ENCODE measurements around the gene PARP15. TPM values are rescaled to one million over a fixed set of nuclear protein-coding genes. Genes with fewer than 3 reads are reported as not detected.
A peak's percentile ranks its signal among the peaks of the same experiment; 100 is the strongest.

Gene PARP15
- total and polyA plus RNA-seq, 5 donors from 2014 or later = 5.2 to 87.0 (median 8.2) TPM

- H3K27ac Mint-ChIP-seq = peak overlapping the region in 2 of 3 donors; percentile 1 to 66
- Histone ChIP-seq H3K4me1 (ENCODE audit: control insufficient read depth, insufficient read depth, low read length, poor library complexity, severe bottlenecking) (peaks cover 7% of the 10 kb centered on the region), H3K4me3 (ENCODE audit: low read depth, low read length) (no peak overlapping the region), H3K27ac (ENCODE audit: insufficient read depth, low read length, poor library complexity, severe bottlenecking) (no peak overlapping the region), H3K27me3 (ENCODE audit: control insufficient read depth, insufficient read depth, low read length) (no peaks in the 10 kb centered on the region), H3K36me3 (ENCODE audit: control insufficient read depth, insufficient read depth, low read length) (peaks cover 26% of the 10 kb centered on the region), H3K9me3 (ENCODE audit: control insufficient read depth in 2 of 2, low read length in 2 of 2) (no peaks in the 10 kb centered on the region)
- no peak overlapping the region for H3K4me3 Mint-ChIP-seq
- DNase-seq = no peak
- H3K9me3 Mint-ChIP-seq = no peaks in the 10 kb centered on the region
- H3K36me3 Mint-ChIP-seq = peaks cover 59% of the 10 kb centered on the region
- no peak for ATAC-seq (ENCODE audit: low read depth in 2 of 2)
- H3K4me1 Mint-ChIP-seq = peaks cover 13 to 34% (median 23%) of the 10 kb centered on the region in 4 donors
- H3K27me3 Mint-ChIP-seq = no peaks in the 10 kb centered on the region
Measured at GRCh38 chr3:122606330-122606729, 28.9 kb downstream of the PARP15 start.

- no peak overlapping the region for H3K4me3 ChIP-seq (ENCODE audit: low read depth, low read length)
- ATAC-seq (ENCODE audit: low read depth in 2 of 2) = no peak
- peaks cover 60% of the 10 kb centered on the region for H3K36me3 Mint-ChIP-seq
- H3K27me3 ChIP-seq (ENCODE audit: control insufficient read depth, insufficient read depth, low read length) = no peaks in the 10 kb centered on the region
- no peak overlapping the region for H3K4me3 Mint-ChIP-seq
- H3K9me3 ChIP-seq (ENCODE audit: control insufficient read depth in 2 of 2, low read length in 2 of 2) = no peaks in the 10 kb centered on the region
- H3K36me3 ChIP-seq (ENCODE audit: control insufficient read depth, insufficient read depth, low read length) = peaks cover 36% of the 10 kb centered on the region
- H3K27ac ChIP-seq (ENCODE audit: insufficient read depth, low read length, poor library complexity, severe bottlenecking) = no peak overlapping the region
- DNase-seq = no peak
- peak overlapping the region in 2 of 3 donors; percentile 75 to 83 for H3K27ac Mint-ChIP-seq
- peaks cover 6 to 27% (median 17%) of the 10 kb centered on the region in 4 donors for H3K4me1 Mint-ChIP-seq
- H3K9me3 Mint-ChIP-seq = no peaks in the 10 kb centered on the region
- peaks cover 7% of the 10 kb centered on the region for H3K4me1 ChIP-seq (ENCODE audit: control insufficient read depth, insufficient read depth, low read length, poor library complexity, severe bottlenecking)
- H3K27me3 Mint-ChIP-seq = no peaks in the 10 kb centered on the region
Measured at GRCh38 chr3:122608916-122609315, 31.5 kb downstream of the PARP15 start.

GRCh38 chr3:122609798-122610559, 32.5 kb downstream of the PARP15 start:
- H3K4me1 Mint-ChIP-seq = peaks cover 6 to 26% (median 17%) of the 10 kb centered on the region in 4 donors
- Histone ChIP-seq H3K9me3 (ENCODE audit: control insufficient read depth in 2 of 2, low read length in 2 of 2) (no peaks in the 10 kb centered on the region), H3K4me3 (ENCODE audit: low read depth, low read length) (no peak overlapping the region), H3K36me3 (ENCODE audit: control insufficient read depth, insufficient read depth, low read length) (peaks cover 41% of the 10 kb centered on the region), H3K27me3 (ENCODE audit: control insufficient read depth, insufficient read depth, low read length) (no peaks in the 10 kb centered on the region), H3K4me1 (ENCODE audit: control insufficient read depth, insufficient read depth, low read length, poor library complexity, severe bottlenecking) (peaks cover 7% of the 10 kb centered on the region), H3K27ac (ENCODE audit: insufficient read depth, low read length, poor library complexity, severe bottlenecking) (peak overlapping the region; percentile 43)
- peak overlapping the region; percentile 77 to 96 (median 83) for H3K27ac Mint-ChIP-seq
- peaks cover 57% of the 10 kb centered on the region for H3K36me3 Mint-ChIP-seq
- H3K4me3 Mint-ChIP-seq = peak overlapping the region in 2 of 4 donors; percentile 2 to 7
- H3K27me3 Mint-ChIP-seq = no peaks in the 10 kb centered on the region
- DNase-seq (peak in 2 of 3 donors; percentile 30 to 88), ATAC-seq (ENCODE audit: low read depth in 2 of 2) (peak; percentile 87 to 92)
- no peaks in the 10 kb centered on the region for H3K9me3 Mint-ChIP-seq

- ATAC-seq (ENCODE audit: low read depth in 2 of 2) = no peak
- H3K4me1 Mint-ChIP-seq = peaks cover 6 to 21% (median 16%) of the 10 kb centered on the region in 4 donors
- DNase-seq = no peak
- Histone ChIP-seq H3K27me3 (ENCODE audit: control insufficient read depth, insufficient read depth, low read length) (no peaks in the 10 kb centered on the region), H3K4me1 (ENCODE audit: control insufficient read depth, insufficient read depth, low read length, poor library complexity, severe bottlenecking) (peaks cover 7% of the 10 kb centered on the region), H3K9me3 (ENCODE audit: control insufficient read depth in 2 of 2, low read length in 2 of 2) (no peaks in the 10 kb centered on the region), H3K27ac (ENCODE audit: insufficient read depth, low read length, poor library complexity, severe bottlenecking) (no peak overlapping the region), H3K4me3 (ENCODE audit: low read depth, low read length) (no peak overlapping the region), H3K36me3 (ENCODE audit: control insufficient read depth, insufficient read depth, low read length) (peaks cover 48% of the 10 kb centered on the region)
- no peaks in the 10 kb centered on the region for H3K27me3 Mint-ChIP-seq
- no peaks in the 10 kb centered on the region for H3K9me3 Mint-ChIP-seq
- H3K36me3 Mint-ChIP-seq = peaks cover 54% of the 10 kb centered on the region
- H3K27ac Mint-ChIP-seq = no peak overlapping the region
- peak overlapping the region in 1 of 4 donors; percentile 32 for H3K4me3 Mint-ChIP-seq
Measured at GRCh38 chr3:122612696-122613095, 35.2 kb downstream of the PARP15 start.

GRCh38 chr3:122615303-122615702, 37.9 kb downstream of the PARP15 start:
- H3K4me3 ChIP-seq (ENCODE audit: low read depth, low read length) = no peak overlapping the region
- peaks cover 0 to 7% (median 2%) of the 10 kb centered on the region in 4 donors for H3K4me1 Mint-ChIP-seq
- no peaks in the 10 kb centered on the region for H3K27me3 ChIP-seq (ENCODE audit: control insufficient read depth, insufficient read depth, low read length)
- peak overlapping the region in 2 of 3 donors; percentile 12 to 29 for H3K27ac Mint-ChIP-seq
- H3K27me3 Mint-ChIP-seq = no peaks in the 10 kb centered on the region
- peaks cover 66% of the 10 kb centered on the region for H3K36me3 ChIP-seq (ENCODE audit: control insufficient read depth, insufficient read depth, low read length)
- no peaks in the 10 kb centered on the region for H3K9me3 ChIP-seq (ENCODE audit: control insufficient read depth in 2 of 2, low read length in 2 of 2)
- H3K4me1 ChIP-seq (ENCODE audit: control insufficient read depth, insufficient read depth, low read length, poor library complexity, severe bottlenecking) = no peaks in the 10 kb centered on the region
- ATAC-seq (ENCODE audit: low read depth in 2 of 2) (no peak), DNase-seq (no peak)
- no peak overlapping the region for H3K27ac ChIP-seq (ENCODE audit: insufficient read depth, low read length, poor library complexity, severe bottlenecking)
- H3K4me3 Mint-ChIP-seq = no peak overlapping the region
- no peaks in the 10 kb centered on the region for H3K9me3 Mint-ChIP-seq
- peaks cover 54% of the 10 kb centered on the region for H3K36me3 Mint-ChIP-seq

- Histone ChIP-seq H3K4me1 (ENCODE audit: control insufficient read depth, insufficient read depth, low read length, poor library complexity, severe bottlenecking) (no peaks in the 10 kb centered on the region), H3K4me3 (ENCODE audit: low read depth, low read length) (no peak overlapping the region), H3K27ac (ENCODE audit: insufficient read depth, low read length, poor library complexity, severe bottlenecking) (no peak overlapping the region), H3K9me3 (ENCODE audit: control insufficient read depth in 2 of 2, low read length in 2 of 2) (no peaks in the 10 kb centered on the region), H3K27me3 (ENCODE audit: control insufficient read depth, insufficient read depth, low read length) (no peaks in the 10 kb centered on the region), H3K36me3 (ENCODE audit: control insufficient read depth, insufficient read depth, low read length) (peaks cover 71% of the 10 kb centered on the region)
- ATAC-seq (ENCODE audit: low read depth in 2 of 2) (no peak), DNase-seq (no peak)
- H3K4me3 Mint-ChIP-seq = no peak overlapping the region
- no peaks in the 10 kb centered on the region for H3K27me3 Mint-ChIP-seq
- H3K9me3 Mint-ChIP-seq = no peaks in the 10 kb centered on the region
- peaks cover 52% of the 10 kb centered on the region for H3K36me3 Mint-ChIP-seq
- H3K4me1 Mint-ChIP-seq = peaks cover 0 to 5% (median 3%) of the 10 kb centered on the region in 4 donors
- H3K27ac Mint-ChIP-seq = peak overlapping the region in 1 of 3 donors; percentile 36
Measured at GRCh38 chr3:122618614-122619013, 41.2 kb downstream of the PARP15 start.

GRCh38 chr3:122619040-122619439, 41.6 kb downstream of the PARP15 start:
- Histone ChIP-seq H3K27ac (ENCODE audit: insufficient read depth, low read length, poor library complexity, severe bottlenecking) (no peak overlapping the region), H3K27me3 (ENCODE audit: control insufficient read depth, insufficient read depth, low read length) (no peaks in the 10 kb centered on the region), H3K9me3 (ENCODE audit: control insufficient read depth in 2 of 2, low read length in 2 of 2) (no peaks in the 10 kb centered on the region), H3K36me3 (ENCODE audit: control insufficient read depth, insufficient read depth, low read length) (peaks cover 71% of the 10 kb centered on the region), H3K4me3 (ENCODE audit: low read depth, low read length) (no peak overlapping the region), H3K4me1 (ENCODE audit: control insufficient read depth, insufficient read depth, low read length, poor library complexity, severe bottlenecking) (no peaks in the 10 kb centered on the region)
- no peak for DNase-seq
- Mint-ChIP-seq H3K27me3 (no peaks in the 10 kb centered on the region), H3K9me3 (no peaks in the 10 kb centered on the region), H3K4me3 (no peak overlapping the region), H3K4me1 (peaks cover 0 to 5% (median 3%) of the 10 kb centered on the region in 4 donors), H3K36me3 (peaks cover 55% of the 10 kb centered on the region), H3K27ac (no peak overlapping the region)
- no peak for ATAC-seq (ENCODE audit: low read depth in 2 of 2)

- peaks cover 70% of the 10 kb centered on the region for H3K36me3 ChIP-seq (ENCODE audit: control insufficient read depth, insufficient read depth, low read length)
- Mint-ChIP-seq H3K4me1 (peaks cover 0 to 5% (median 3%) of the 10 kb centered on the region in 4 donors), H3K36me3 (peaks cover 54% of the 10 kb centered on the region), H3K9me3 (no peaks in the 10 kb centered on the region), H3K27me3 (no peaks in the 10 kb centered on the region), H3K4me3 (no peak overlapping the region), H3K27ac (peak overlapping the region in 2 of 3 donors; percentile 73 to 86)
- H3K4me1 ChIP-seq (ENCODE audit: control insufficient read depth, insufficient read depth, low read length, poor library complexity, severe bottlenecking) = no peaks in the 10 kb centered on the region
- H3K27ac ChIP-seq (ENCODE audit: insufficient read depth, low read length, poor library complexity, severe bottlenecking) = no peak overlapping the region
- ATAC-seq (ENCODE audit: low read depth in 2 of 2) (no peak), DNase-seq (no peak)
- H3K27me3 ChIP-seq (ENCODE audit: control insufficient read depth, insufficient read depth, low read length) = no peaks in the 10 kb centered on the region
- no peak overlapping the region for H3K4me3 ChIP-seq (ENCODE audit: low read depth, low read length)
- no peaks in the 10 kb centered on the region for H3K9me3 ChIP-seq (ENCODE audit: control insufficient read depth in 2 of 2, low read length in 2 of 2)
Measured at GRCh38 chr3:122620399-122620798, 42.9 kb downstream of the PARP15 start.
